WTC11 (cell line): ENCODE results near the gene COL13A1.

Experiments used
- ATF6 ChIP-seq: sonication (generic); formaldehyde crosslinking; IDR thresholded peaks from 2 replicates; pipeline ENCODE4 v1.8.1; 2023; ENCODE audit warnings: mild to moderate bottlenecking, missing genetic modification reagents
- FOXK1 ChIP-seq: sonication (generic); formaldehyde crosslinking; IDR thresholded peaks from 2 replicates; pipeline ENCODE4 v1.8.0; 2022; ENCODE audit warnings: mild to moderate bottlenecking, moderate library complexity, missing genetic modification reagents
- GTF2I ChIP-seq: fragments of 250-450 bp; sonication (Bioruptor Pico); conservative IDR thresholded peaks from 2 replicates; pipeline ENCODE4 v1.4.0; 2021; ENCODE audit warnings: mild to moderate bottlenecking
- HMGA2 ChIP-seq: fragments of 250-450 bp; sonication (Bioruptor Pico); IDR thresholded peaks from 2 replicates; pipeline ENCODE4 v1.4.0; 2021; ENCODE audit warnings: mild to moderate bottlenecking, moderate library complexity
- TEAD1 ChIP-seq: sonication (generic); formaldehyde crosslinking; IDR thresholded peaks from 2 replicates; pipeline ENCODE4 v1.8.0; 2022; ENCODE audit warnings: mild to moderate bottlenecking, missing genetic modification reagents
- ZNF121 ChIP-seq: sonication (generic); formaldehyde crosslinking; IDR thresholded peaks from 2 replicates; pipeline ENCODE4 v1.8.0; 2023; ENCODE audit warnings: missing genetic modification reagents
- TF ChIP-seq, protein P1 (sequence below): sonication (generic); formaldehyde crosslinking; IDR thresholded peaks from 2 replicates; pipeline ENCODE4 v1.8.1; 2022; ENCODE audit warnings: mild to moderate bottlenecking, moderate library complexity, missing genetic modification reagents
- TF ChIP-seq, protein P2 (sequence below): fragments of 200-600 bp; IDR thresholded peaks from 2 replicates; pipeline ENCODE4 v1.8.0; 2022; ENCODE audit warnings: antibody characterized with exemption

DNA sequence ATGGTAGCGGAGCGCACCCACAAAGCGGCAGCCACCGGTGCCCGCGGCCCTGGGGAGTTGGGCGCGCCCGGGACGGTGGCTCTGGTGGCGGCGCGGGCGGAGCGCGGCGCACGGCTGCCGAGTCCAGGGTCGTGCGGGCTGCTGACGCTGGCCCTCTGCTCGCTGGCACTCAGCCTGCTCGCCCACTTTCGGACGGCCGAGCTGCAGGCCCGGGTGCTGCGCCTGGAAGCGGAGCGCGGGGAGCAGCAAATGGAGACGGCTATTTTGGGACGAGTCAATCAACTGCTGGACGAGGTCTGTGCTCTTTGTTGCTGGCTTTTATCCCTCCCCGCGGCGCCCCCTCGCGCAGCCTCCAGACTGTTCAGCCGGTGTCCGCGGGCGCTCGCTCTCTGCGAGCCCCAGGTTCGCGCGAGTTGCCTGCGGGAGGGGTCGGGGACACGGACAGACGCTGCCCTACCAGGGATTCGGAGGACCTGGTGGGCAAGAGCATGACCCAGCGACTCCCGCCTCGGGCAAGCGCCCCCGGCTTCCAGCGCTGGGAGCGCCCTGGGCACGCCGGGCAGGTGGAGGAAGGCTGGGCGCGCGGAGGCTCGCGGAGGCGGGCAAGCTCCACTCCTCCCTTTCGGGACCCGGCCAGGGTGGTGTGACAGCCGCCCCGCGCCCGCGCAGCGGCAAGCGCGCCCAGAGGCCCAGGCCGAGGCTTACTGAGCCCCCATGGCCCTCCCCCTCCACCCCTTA is 887 bp downstream of the COL13A1 start:
- TF ChIP-seq, protein P1, sequence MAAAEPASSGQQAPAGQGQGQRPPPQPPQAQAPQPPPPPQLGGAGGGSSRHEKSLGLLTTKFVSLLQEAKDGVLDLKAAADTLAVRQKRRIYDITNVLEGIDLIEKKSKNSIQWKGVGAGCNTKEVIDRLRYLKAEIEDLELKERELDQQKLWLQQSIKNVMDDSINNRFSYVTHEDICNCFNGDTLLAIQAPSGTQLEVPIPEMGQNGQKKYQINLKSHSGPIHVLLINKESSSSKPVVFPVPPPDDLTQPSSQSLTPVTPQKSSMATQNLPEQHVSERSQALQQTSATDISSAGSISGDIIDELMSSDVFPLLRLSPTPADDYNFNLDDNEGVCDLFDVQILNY (CRISPR knock-in tag), result no peak
- TF ChIP-seq ZNF121 (CRISPR knock-in tag) (no peak), HMGA2 (CRISPR knock-in tag) (no peak), ATF6 (CRISPR knock-in tag) (no peak), TEAD1 (CRISPR knock-in tag) (no peak), GTF2I (CRISPR knock-in tag) (no peak), FOXK1 (CRISPR knock-in tag) (0 out of 2 replicates have a peak, but pooled peaks have one; percentile 31)
- TF ChIP-seq, protein P2, sequence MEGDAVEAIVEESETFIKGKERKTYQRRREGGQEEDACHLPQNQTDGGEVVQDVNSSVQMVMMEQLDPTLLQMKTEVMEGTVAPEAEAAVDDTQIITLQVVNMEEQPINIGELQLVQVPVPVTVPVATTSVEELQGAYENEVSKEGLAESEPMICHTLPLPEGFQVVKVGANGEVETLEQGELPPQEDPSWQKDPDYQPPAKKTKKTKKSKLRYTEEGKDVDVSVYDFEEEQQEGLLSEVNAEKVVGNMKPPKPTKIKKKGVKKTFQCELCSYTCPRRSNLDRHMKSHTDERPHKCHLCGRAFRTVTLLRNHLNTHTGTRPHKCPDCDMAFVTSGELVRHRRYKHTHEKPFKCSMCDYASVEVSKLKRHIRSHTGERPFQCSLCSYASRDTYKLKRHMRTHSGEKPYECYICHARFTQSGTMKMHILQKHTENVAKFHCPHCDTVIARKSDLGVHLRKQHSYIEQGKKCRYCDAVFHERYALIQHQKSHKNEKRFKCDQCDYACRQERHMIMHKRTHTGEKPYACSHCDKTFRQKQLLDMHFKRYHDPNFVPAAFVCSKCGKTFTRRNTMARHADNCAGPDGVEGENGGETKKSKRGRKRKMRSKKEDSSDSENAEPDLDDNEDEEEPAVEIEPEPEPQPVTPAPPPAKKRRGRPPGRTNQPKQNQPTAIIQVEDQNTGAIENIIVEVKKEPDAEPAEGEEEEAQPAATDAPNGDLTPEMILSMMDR, result no peak
